ENCODE measurements around the gene CAPN2.

GRCh38 chr1:223662943-223663342 is 49.4 kb upstream of the CAPN2 start:
- TF ChIP-seq CTCF (IDR thresholded peaks at IDR 0.05) (no peak), POLR2A (IDR thresholded peaks at IDR 0.05) (no peak)
